ENCODE results near the gene NAALAD2. TPM values are rescaled to one million over a fixed set of nuclear protein-coding genes. Genes with fewer than 3 reads are reported as not detected.

The NAALAD2 gene
- total and polyA plus RNA-seq, 2 experiments from 2014 or later: 3.4 to 4.3 TPM

DNA sequence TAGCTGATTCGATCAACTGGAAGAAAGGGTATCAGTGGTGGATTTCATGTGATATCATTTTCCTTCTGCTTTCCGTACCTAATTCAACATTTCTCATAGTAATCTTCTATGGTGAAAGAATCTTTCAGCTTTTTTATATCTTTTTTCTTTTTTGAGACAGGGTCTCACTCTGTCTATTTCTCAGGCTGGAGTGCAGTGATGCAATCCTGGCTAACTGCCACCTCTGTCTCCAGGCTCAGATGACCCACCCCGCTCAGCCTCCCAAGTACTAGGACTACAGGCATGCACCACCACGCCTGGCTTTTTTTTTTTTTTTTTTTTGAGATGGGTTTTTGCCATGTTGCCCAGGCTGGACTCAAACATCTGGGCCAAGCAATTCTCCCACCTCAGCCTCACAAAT lies 107.0 kb downstream of the NAALAD2 start (continued):
- TF ChIP-seq, protein P1, sequence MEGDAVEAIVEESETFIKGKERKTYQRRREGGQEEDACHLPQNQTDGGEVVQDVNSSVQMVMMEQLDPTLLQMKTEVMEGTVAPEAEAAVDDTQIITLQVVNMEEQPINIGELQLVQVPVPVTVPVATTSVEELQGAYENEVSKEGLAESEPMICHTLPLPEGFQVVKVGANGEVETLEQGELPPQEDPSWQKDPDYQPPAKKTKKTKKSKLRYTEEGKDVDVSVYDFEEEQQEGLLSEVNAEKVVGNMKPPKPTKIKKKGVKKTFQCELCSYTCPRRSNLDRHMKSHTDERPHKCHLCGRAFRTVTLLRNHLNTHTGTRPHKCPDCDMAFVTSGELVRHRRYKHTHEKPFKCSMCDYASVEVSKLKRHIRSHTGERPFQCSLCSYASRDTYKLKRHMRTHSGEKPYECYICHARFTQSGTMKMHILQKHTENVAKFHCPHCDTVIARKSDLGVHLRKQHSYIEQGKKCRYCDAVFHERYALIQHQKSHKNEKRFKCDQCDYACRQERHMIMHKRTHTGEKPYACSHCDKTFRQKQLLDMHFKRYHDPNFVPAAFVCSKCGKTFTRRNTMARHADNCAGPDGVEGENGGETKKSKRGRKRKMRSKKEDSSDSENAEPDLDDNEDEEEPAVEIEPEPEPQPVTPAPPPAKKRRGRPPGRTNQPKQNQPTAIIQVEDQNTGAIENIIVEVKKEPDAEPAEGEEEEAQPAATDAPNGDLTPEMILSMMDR (conservative IDR thresholded peaks at IDR 0.05; ENCODE audit: low read depth in 2 of 2): no peak

Small RNAs within 50 kb of the gene (small RNA-seq; reads per million reads assigned to genes)
- not detected for gene RF00275 (ENCODE audit: low replicate concordance)

Other genes with a start within 250 kb of the NAALAD2 start
- 0.10 TPM in 1 of 2 replicates, not detected in the other for gene TRIM49D1, start 212.4 kb upstream of the NAALAD2 start, total RNA-seq (2014; rRNA removed; shearing (Covaris generic))
- gene TRIM49D1, start 212.4 kb upstream of the NAALAD2 start, polyA plus RNA-seq (2016; fragmentation: Nextera tagmentation; extraction: Ambion mirVana): 0.16 TPM in 1 of 2 replicates, not detected in the other
- not detected in 2 replicates for gene TRIM49D2, start 210.6 kb upstream of the NAALAD2 start, total RNA-seq (2014; rRNA removed; shearing (Covaris generic))
- not detected in 2 replicates for gene TRIM49D2, start 210.6 kb upstream of the NAALAD2 start, polyA plus RNA-seq (2016; fragmentation: Nextera tagmentation; extraction: Ambion mirVana)
- 0.10 TPM in 1 of 2 replicates, not detected in the other for gene TRIM64, start 168.6 kb upstream of the NAALAD2 start, total RNA-seq (2014; rRNA removed; shearing (Covaris generic))
- gene TRIM64, start 168.6 kb upstream of the NAALAD2 start, polyA plus RNA-seq (2016; fragmentation: Nextera tagmentation; extraction: Ambion mirVana): 0.10 TPM in 1 of 2 replicates, not detected in the other
- gene TRIM49C, start 103.6 kb upstream of the NAALAD2 start, total RNA-seq (2014; rRNA removed; shearing (Covaris generic)): not detected in 2 replicates
- gene TRIM49C, start 103.6 kb upstream of the NAALAD2 start, polyA plus RNA-seq (2016; fragmentation: Nextera tagmentation; extraction: Ambion mirVana): not detected in 2 replicates
- not detected in 2 replicates for gene UBTFL1, start 48.7 kb upstream of the NAALAD2 start, total RNA-seq (2014; rRNA removed; shearing (Covaris generic))
- gene UBTFL1, start 48.7 kb upstream of the NAALAD2 start, polyA plus RNA-seq (2016; fragmentation: Nextera tagmentation; extraction: Ambion mirVana): not detected in 2 replicates
- 109 and 133 TPM in 2 replicates for gene CHORDC1, start 88.4 kb downstream of the NAALAD2 start, total RNA-seq (2014; rRNA removed; shearing (Covaris generic))
- gene CHORDC1, start 88.4 kb downstream of the NAALAD2 start, polyA plus RNA-seq (2016; fragmentation: Nextera tagmentation; extraction: Ambion mirVana): 187 and 192 TPM in 2 replicates